Measurements from ENCODE around the gene SMOC2.

The SMOC2 gene

GRCh38 chr6:168448243-168448855 is 7.4 kb downstream of the SMOC2 start:
- no peak for FAIRE-seq

DNA sequence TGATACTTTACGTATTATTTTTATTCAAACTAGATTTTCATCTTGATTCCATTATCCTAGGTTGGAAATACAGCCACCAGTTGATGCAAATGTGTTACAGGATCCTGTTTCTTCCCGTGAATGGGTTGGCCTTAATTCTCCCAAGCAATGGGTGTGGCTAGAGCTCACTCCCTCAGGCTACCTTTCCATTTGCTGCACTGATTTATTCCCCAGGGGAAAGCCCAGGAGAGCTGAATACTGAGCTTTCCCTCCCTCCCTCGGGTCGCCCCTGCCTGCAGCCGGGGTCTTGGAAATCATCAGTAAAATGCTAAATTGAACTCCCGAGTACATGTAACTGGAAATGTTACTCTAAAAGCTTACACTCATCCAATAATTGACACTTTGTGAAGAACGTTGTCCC is 9.9 kb downstream of the SMOC2 start:
- no peak for FAIRE-seq

DNA sequence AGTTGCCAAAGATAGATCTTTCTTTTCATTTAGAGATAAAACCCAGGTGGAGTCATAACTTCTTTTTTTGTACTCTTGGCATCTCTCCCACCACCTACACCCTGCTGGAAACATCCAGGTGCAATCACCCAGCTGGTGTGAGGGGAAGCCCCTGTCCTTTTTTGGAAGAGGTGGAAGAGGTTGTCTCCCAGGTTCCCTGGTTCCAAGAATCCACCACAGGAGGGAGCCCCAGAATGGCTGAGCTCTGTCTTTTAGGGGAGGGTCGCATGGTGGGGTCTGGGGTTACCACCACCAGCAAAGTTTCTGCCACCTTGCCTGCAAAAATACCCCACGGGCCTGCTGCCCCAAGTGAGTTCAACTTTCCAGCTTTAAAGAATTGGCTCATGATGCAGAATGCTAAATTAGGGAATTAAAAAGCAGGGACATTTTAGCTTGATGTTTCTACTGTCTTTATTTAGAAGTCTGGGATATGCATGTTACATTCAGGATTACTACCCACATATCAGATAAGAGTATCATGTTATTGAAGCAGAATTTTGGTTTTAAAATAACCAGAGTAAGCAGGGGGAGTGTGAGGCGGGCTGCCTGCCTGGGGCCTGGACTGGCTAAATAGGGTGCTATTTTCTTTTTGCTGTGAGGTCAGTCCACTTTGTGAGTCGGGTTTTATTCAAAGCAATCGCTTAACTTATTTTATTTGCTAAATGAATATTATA is 11.0 kb downstream of the SMOC2 start:
- no peak for FAIRE-seq

GRCh38 chr6:168452685-168453377 is 11.8 kb downstream of the SMOC2 start:
- no peak for FAIRE-seq

GRCh38 chr6:168455847-168456530 is 15.0 kb downstream of the SMOC2 start:
- no peak for FAIRE-seq

GRCh38 chr6:168456907-168457652 is 16.1 kb downstream of the SMOC2 start:
- FAIRE-seq, result no peak

DNA sequence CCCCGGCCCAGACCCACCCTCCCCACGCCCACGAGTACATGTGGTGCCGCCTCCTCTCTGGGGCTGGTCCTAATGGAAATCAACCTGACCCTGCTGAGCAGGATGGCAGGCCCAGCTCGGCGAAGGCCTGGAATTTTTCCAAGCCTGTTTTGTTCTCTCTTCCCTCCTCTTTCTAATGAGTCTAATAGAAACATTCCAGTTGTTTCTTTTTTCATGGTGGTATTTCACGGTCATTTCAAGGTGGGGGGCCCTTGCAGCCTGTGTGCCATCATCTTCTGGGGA is 16.6 kb downstream of the SMOC2 start:
- no peak for FAIRE-seq

DNA sequence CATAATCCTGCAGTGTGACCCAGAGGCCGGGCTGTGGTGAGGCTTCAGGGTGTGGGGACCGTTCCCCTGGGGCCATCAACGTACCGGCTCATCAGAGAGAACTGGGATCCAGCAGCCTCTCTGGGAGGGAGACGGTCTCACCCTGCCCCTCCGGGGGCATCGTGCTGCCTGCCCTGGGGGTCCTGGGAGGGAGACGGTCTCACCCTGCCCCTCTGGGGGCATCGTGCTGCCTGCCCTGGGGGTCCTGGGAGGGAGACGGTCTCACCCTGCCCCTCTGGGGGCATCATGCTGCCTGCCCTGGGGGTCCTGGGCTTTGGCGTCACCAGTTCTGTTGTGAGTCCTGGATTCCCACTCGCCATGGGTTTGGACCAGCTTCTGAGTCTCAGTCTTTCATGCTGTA is 17.1 kb downstream of the SMOC2 start:
- FAIRE-seq, result no peak

DNA sequence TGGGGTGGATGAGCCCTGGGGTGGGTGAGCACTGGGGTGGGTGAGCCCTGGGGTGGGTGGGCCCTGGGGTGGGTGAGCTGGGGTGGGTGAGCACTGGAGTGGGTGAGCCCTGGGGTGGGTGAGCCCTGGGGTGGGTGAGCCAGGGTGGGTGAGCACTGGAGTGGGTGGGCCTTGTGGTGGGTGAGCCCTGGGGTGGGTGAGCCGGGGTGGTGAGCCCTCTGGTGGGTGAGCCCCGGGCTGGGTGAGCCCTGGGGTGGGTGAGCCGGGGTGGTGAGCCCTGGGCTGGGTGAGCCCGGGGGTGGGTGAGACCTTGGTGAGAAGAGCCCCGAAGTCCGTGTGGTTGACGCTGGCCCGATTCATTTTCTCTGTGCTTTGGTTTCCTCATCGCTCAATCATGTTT is 18.6 kb downstream of the SMOC2 start:
- no peak for FAIRE-seq

GRCh38 chr6:168462289-168462853 is 21.4 kb downstream of the SMOC2 start:
- FAIRE-seq, result no peak

DNA sequence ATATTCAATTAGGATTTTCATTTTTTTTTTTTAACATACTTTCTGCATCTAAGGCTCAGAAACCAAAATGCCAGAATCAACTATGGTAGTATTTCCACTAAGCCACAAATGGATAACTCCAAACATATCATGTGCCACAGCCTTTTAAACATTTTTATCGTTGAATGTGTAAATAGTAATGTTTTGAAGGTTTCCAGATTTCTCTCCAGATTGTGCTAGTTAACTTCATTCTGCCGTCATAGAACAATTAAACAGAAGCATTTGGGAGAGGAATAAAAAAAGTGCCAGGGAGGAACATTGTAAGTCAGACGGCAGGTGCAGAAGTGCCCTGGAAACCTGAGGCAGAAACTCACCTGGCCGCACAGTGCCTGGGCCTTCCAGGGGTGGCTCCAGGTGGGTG is 23.6 kb downstream of the SMOC2 start:
- FAIRE-seq, result no peak

GRCh38 chr6:168468045-168468444 is 27.1 kb downstream of the SMOC2 start:
- no peak for FAIRE-seq

DNA sequence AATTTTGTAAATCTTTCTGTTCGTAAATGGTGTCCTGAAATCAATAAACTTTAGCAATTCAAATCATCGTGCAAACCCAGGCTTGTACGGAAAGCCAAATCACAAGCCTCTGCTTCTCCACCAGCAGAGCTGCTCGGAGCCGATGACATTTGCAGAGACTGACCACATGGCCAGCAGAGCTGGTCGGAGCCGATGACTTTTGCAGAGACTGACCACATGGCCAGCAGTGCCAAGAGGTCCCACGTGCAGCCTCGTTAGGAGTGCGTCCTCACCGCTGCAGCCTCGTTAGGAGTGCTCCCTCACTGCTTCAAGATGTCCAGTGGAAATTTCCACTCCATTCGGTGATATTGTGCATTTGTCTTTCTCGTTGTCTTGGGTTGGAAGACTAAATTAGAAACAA is 28.5 kb downstream of the SMOC2 start:
- FAIRE-seq, result no peak

- FAIRE-seq, result no peak
Measured at GRCh38 chr6:168469926-168470325, 28.9 kb downstream of the SMOC2 start.

DNA sequence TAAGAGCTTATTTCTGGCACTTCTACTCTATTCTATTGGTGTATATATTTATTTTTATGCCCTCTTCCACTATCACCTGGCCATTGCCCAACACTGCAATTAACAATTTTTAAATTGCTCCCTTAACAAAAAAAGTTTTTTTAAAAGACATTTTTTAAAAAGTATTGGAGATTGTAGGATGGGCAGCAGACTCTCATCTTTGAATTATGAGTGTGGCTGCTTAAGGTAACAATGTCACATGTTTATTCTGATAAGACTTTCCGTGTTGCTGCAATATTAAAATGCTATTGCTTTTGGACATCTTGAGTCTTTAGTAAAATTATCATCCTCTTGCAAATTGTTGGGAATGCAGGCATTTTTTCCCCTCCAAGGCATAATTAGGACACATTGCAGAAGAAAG is 31.4 kb downstream of the SMOC2 start:
- no peak for FAIRE-seq

GRCh38 chr6:168473197-168473596 is 32.2 kb downstream of the SMOC2 start:
- no peak for FAIRE-seq

DNA sequence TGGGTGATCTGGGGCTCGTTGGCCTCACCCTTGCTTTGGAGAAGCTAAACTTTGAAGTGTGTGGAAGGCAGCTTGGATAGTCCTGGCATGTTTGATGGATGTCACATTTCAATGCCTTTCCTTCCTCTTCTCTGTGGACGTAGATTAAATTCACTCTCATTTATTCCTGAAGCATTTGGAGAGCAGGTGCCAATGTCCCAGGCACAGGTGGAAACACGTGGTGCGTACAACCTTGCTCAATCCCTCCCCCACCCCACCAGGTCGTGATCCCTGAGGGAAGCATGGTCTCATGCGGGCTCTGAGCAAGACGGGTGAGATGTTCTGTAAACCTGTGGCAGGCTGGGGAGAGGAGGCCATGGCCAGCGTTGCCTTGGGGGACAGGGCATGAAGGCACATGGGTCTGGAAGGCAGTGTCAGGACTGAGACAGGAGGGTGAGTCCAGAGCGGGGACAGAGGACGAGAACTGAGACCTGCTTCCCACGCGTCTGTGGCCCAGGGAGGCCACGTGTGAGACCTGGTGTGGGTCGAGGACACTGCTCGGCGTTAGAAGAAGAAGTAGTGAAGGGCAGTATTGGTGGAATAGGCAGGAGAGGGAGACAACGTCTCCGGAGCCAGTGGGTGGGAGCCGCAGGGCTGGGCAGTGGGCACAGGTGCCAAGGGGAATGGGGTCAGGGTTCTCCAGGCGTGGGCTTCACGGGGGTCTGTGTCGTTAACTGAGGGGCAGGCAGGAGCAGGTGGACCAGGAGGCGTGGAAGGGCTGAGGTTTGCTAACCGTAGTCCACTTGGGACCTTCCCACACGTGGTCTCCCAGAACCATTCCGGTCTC is 34.4 kb downstream of the SMOC2 start:
- FAIRE-seq, result no peak

DNA sequence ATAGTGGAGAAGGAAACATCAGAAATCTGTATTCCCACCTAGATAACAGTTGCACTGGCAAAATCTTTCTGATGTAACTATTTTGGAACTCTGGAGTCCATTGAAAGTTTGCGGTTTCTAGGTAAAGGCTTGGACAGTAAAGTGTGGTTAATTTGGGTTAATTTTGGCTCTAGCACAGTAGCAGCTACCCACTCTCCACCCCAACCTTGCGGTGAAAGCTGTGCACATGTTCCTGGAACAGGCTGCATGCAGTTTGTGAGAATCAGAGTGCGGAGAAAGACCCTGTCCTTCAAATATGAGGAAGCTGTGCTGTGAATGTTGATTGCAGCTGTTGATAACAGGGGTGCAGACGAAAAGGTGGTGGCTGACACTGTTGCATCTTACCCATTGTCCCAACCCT is 38.4 kb downstream of the SMOC2 start:
- FAIRE-seq, result no peak

DNA sequence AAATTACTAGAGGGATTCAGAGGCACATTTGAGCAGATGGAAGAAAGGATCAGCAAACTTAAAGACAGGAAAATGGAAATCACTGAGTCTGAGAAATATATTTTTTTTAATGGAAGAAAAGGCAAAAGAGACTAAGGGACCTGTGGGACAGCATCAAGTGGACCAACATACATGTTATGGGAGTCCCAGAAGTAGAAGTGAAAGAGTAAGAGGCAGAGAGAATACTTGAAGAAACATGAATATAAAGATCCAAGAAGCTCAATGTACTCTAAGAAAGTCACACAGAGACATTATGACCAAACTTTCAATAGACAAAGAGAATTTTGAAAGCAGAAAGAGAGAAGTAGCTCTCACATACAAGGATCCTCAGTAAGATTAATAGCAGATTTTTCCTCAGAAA is 39.5 kb downstream of the SMOC2 start:
- FAIRE-seq, result no peak

DNA sequence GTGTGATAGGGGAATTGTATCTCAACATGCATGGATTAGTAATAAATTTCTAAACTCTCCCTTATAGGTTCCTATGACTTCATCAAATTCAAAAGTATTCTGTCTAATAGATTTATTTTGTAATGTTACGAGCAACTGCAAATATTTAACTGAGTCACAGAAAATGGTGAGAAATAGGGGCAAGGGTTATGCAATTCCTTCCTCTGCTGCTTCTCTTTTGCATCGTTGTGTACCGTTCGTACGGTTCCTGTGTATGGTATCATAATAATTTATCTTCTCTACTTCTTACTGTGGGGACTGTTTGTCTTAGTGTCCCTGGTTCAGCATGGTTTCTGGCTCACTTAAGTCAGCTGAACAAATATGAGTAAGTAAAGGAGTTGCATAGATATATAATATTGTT is 44.8 kb downstream of the SMOC2 start:
- no peak for FAIRE-seq

DNA sequence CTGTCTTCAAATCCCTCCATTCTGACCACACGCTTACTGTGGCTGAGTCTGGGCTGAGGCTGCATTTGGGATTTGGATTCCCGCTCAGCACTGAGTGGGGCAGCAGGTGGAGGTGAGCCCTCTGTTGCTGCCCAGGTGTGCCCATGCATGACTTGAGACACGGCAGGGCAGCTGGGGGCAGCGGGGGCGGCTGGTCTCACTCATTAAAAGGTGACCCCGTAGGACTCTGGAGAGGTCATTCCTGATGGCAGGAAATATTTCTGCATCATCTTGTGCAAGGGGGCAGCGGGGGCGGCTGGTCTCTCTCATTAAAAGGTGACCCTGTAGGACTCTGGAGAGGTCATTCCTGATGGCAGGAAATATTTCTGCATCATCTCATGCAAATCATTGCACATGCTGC is 49.8 kb downstream of the SMOC2 start:
- FAIRE-seq, result no peak

- FAIRE-seq, result no peak
Measured at GRCh38 chr6:168493976-168494375, 53.0 kb downstream of the SMOC2 start.

Measured in endometrium (tissue), 2 donors.